ELF-1 (cell line): Measurements from ENCODE around the gene PITRM1.
"Not testable (repeated sequence)": the region's sequence is repeated elsewhere in the genome, so short reads cannot be mapped to it uniquely, and the experiment has no call there.

Experiments used
- DNase-seq: peaks from one replicate; pipeline ENCODE4 v3.0.0-alpha.2; 2016; ENCODE audit warnings: low read depth, low spot score

The PITRM1 gene, protein sequence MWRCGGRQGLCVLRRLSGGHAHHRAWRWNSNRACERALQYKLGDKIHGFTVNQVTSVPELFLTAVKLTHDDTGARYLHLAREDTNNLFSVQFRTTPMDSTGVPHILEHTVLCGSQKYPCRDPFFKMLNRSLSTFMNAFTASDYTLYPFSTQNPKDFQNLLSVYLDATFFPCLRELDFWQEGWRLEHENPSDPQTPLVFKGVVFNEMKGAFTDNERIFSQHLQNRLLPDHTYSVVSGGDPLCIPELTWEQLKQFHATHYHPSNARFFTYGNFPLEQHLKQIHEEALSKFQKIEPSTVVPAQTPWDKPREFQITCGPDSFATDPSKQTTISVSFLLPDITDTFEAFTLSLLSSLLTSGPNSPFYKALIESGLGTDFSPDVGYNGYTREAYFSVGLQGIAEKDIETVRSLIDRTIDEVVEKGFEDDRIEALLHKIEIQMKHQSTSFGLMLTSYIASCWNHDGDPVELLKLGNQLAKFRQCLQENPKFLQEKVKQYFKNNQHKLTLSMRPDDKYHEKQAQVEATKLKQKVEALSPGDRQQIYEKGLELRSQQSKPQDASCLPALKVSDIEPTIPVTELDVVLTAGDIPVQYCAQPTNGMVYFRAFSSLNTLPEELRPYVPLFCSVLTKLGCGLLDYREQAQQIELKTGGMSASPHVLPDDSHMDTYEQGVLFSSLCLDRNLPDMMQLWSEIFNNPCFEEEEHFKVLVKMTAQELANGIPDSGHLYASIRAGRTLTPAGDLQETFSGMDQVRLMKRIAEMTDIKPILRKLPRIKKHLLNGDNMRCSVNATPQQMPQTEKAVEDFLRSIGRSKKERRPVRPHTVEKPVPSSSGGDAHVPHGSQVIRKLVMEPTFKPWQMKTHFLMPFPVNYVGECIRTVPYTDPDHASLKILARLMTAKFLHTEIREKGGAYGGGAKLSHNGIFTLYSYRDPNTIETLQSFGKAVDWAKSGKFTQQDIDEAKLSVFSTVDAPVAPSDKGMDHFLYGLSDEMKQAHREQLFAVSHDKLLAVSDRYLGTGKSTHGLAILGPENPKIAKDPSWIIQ

GRCh38 chr10:3172446-3173170 lies at the start of gene PITRM1:
Gene PITRM1 (minus strand): TSS chr10:3172782. CDS start chr10:3172772, 10 bp downstream.
- DNase-seq = peak; percentile 99

- DNase-seq = peak; percentile 40
Measured at GRCh38 chr10:3222068-3222467, 49.5 kb upstream of the PITRM1 start.

DNA sequence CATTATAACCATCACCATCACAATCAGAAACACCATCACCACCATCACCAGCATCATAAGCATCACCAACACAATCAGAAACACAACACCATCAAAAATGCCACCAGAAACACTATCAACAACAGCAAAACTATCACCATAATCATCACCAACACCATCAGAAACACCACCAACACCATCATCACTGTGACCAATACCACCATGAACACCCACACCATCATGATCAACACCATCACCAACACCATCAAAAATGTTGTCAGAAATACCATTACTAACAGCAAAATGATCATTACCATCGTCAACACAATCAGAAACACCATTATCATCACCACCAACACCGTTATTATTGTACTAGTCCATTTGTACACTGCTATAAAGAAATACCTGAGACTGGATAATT lies 49.0 kb upstream of the PITRM1 start:
- not testable (repeated sequence) for DNase-seq

DNA sequence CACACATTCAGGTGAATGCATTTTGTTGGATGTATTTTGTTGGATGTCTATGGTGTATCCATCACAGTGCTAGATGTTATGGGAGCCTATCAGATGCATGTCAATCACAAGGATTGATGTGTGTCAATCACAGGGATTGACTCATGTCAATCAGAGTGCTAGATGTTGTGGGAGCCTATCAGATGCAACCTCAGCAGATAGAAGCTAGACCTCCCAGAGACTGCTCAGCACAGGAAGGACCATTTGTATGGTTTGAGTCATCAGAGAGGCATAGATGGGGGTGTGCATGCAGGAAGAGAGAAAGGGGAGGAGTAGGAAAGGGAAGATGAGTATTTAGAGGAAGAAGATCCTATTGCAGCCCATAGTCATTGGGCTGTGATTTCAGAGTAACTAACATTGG lies 48.3 kb upstream of the PITRM1 start:
- no peak for DNase-seq

DNA sequence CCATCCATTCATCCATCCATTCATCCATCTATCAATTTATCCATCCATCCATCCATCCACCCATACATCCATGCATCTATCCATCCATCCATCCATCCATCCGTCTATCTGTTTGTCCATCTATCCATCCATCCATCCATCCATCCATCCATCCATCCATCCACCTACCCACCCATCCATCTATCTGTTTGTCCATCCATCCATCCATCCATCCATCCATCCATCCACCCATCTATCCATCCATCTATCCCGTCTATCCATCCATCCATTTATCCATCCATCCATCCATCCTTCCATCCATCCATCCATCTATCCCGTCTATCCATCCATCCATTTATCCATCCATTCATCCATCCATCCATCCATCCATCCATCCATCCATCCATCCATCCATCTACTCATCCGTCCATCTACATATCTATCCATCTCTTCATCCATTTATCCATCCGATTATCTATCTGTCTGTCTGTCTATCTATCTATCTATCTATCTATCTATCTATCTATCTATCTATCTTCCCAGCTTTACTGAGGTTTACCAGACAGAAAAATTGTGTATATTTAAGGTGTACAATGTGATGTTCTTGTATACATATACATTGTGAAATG lies 46.5 kb upstream of the PITRM1 start:
- DNase-seq = not testable (repeated sequence)

- no peak for DNase-seq
Measured at GRCh38 chr10:3217853-3218252, 45.3 kb upstream of the PITRM1 start.

- DNase-seq = no peak
Measured at GRCh38 chr10:3217301-3217700, 44.7 kb upstream of the PITRM1 start.

DNA sequence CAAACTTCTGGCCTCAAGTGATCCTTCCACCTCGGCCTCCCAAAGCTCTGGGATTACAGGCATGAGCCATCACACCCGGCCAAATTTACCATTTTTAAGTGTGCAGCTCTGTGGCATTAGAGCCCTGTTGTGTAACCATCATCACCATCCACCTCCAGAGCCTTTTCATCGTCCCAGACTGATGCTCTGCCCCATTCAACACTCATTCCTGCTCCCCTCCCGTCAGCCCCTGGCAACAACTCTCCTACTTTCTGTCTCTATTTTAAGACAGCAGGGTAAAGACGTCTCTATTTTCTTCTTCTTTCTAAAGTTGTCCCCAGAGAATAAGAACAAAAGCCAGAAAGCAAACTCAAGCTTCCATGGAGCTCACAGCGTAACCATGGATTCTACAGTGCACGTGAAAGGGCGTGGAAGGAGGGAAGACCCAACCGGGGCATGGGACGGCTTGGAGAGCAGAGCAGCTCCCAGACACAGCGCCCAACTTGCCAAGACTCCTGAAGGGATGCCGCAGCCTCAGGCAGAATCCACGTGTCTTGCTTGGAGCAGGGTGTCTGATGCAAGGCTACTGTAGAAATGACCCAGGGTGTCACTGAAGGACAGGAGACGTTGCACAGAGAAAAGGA lies 42.7 kb upstream of the PITRM1 start:
- no peak for DNase-seq

- DNase-seq = peak; percentile 23
Measured at GRCh38 chr10:3213758-3214515, 41.4 kb upstream of the PITRM1 start.

DNA sequence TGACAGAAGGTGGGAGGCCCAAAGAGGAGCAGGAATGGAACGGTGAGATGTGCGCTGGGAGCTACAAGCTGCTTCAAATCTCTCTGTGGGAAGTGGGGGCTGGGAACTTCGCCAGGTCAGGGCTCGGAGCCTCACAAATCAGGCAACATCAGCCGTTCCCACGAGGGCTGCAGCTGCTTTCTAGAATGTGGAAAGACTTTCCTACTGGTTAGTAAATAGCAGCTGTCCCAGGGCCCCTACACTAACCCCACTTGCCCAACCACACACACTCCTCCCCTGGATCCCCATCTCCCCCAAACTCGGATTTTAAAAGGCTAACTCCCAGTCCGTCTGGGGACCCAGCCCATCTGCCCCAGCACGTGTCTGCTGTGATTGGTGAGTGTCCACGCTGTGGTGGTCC lies 40.6 kb upstream of the PITRM1 start:
- DNase-seq = no peak

DNA sequence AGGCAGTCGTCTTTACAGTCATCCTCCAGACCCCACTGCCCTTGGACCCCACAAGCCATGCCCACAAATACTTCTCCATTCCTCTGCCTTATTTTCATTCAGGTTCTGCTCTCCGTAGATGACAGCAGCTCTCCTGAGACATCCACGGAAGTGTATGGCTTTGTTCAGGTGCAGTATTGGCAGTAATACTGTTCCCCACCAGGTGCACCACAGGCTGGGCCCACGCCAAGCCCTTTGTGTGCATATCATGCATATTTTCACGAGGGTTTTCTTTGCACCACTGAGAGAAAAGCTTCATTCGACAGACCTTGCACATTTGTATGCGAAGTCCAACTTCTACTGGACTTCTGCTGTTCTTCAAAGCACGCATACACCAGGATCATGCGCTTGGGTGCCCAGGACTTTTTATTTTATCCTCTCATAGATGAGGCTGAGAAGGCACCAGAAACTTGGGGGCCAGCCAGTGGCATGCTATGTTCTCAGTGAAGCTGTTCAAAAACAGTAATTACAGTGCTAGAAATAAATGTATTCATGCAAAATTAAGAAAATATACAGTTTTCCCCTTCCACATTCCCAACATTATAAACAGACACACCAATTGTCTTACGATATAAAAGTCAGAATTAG lies 37.8 kb upstream of the PITRM1 start:
- DNase-seq = no peak

DNA sequence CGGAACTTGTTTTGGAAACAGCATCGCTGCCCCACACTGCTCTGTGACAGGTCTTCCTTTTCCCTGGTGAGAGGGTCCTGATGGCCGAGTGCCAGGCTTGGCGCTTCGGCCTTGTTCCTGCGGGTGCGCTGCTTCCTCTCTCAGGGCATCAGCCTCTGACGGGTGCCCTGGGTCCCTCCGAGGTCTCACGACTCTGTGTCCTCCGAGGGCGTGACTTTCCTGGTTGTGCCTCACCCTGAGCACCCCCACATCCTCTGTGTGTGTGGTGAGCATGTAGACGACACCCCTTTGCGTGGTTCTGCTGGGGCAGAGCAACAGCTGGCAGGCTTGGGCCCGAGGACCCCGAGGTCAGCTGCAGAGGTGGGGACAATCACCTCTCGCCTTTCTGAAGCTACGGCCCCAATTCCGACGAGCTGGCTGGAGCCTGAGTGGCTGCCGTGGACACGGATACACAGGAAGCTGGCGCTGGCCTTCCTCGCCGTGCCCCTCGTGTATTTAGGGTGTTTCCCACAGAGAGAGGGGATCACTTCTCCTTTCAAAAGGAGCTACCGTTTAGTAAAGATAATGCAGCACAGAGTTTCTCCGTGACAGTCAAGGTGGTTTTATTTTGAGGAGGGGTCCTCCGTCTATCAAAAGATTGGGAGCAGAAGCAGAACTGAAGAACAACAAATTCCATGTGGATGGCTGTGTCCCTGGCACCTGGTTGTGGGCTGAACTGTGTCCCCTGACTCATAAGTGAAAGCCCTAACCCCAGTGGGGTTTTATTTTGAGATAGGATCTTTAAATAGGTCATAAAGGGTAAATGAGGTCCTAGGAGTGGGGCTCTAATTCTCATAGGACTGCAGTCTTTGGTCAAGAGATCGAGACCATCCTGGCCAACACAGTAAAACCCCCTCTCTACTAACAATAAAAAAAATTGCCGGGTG lies 36.2 kb upstream of the PITRM1 start:
- no peak for DNase-seq

GRCh38 chr10:3207351-3207750 lies 34.8 kb upstream of the PITRM1 start:
- no peak for DNase-seq

GRCh38 chr10:3206511-3207157 lies 34.1 kb upstream of the PITRM1 start:
- no peak for DNase-seq

DNA sequence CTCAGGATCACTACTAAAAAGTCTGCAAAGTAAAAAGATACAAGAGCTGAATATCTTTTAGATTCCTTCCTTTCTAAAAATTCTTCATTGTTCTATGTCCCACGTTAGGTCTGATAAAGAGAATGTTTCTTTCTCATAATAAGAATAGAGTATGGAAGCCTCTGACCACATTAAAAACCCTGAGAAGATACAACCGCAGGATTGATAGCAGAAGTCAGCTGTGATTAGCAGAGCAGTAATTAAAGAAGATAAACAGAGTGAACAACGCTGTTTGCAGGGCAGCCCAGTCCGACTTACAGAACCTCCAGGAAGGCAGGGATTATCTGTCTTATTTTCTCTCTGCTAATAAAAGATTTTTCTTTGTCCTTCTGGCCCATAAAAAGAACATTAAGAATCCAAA lies 31.4 kb upstream of the PITRM1 start:
- no peak for DNase-seq

GRCh38 chr10:3203016-3203811 lies 30.6 kb upstream of the PITRM1 start:
- no peak for DNase-seq

- DNase-seq = no peak
Measured at GRCh38 chr10:3201796-3202195, 29.2 kb upstream of the PITRM1 start.
